GM12878 (cell line): ENCODE results near the gene RUVBL2. TPM values are rescaled to one million over a fixed set of nuclear protein-coding genes. Genes with fewer than 3 reads are reported as not detected.

Source experiments
- ATAC-seq: fragments of 200-7000 bp; cut with Tn5 transposase; 3 replicates; pipeline ENCODE4 v1.9.1; 2020; ENCODE audit warnings: mild to moderate bottlenecking, moderate library complexity
- BruUV-seq: library from RNA; stranded (reverse); fragments of 400-500 nt; replicated peaks from 2 replicates; lab custom pipeline; 2021; lab: Mats Ljungman, UMichigan
- CTCF ChIA-PET: fragments of 300-600 bp; sonication (Branson Sonifier 250); formaldehyde crosslinking; extraction: SDS; loops from one replicate; lab custom pipeline; 2021; ENCODE audit warnings: inconsistent platforms; lab: Yijun Ruan, JAX
- POLR2A ChIA-PET: fragments of 350-600 bp; formaldehyde crosslinking; extraction: SDS; loops from one replicate; lab custom pipeline; 2021; ENCODE audit warnings: inconsistent platforms; lab: Charles Lee
- RAD21 ChIA-PET: fragments of 300-600 bp; sonication (Branson Sonifier 250); formaldehyde crosslinking; loops from one replicate; lab custom pipeline; 2023; ENCODE audit warnings: antibody characterized with exemption; ENCODE audit not compliant: unreplicated experiment; lab: Charles Lee
- SMC1A ChIA-PET: fragments of 300-600 bp; sonication (Branson Sonifier 250); formaldehyde crosslinking; loops from one replicate; lab custom pipeline; 2023; ENCODE audit not compliant: unreplicated experiment, uncharacterized antibody; lab: Charles Lee
- DNase-seq: peaks from one replicate; pipeline ENCODE4 v3.0.0-alpha.2; 2011; ENCODE audit warnings: low read depth, low spot score
- FAIRE-seq: peaks from 3 replicates; lab custom pipeline; 2011; peaks lifted over from hg19 to GRCh38; lab: Jason Lieb, UNC
- H2AFZ ChIP-seq: 2 replicates; pipeline ENCODE4 v1.6.0; 2011; ENCODE audit warnings: low read depth, low read length, control low read depth; ENCODE audit not compliant: control insufficient read depth
- H3K27ac ChIP-seq: 2 replicates; pipeline ENCODE4 v1.5.1; 2011; ENCODE audit warnings: control low read depth; ENCODE audit not compliant: control insufficient read depth, insufficient read depth
- H3K27me3 ChIP-seq, 2 experiments: replicated peaks in 1 of 2; 2 replicates each; pipeline versions ENCODE4 v1.6.0 to v1.6.1; 2011; ENCODE audit warnings: low read length in 1 of 2; ENCODE audit not compliant: control insufficient read depth in 2 of 2, insufficient read depth in 2 of 2
- H3K36me3 ChIP-seq, 2 experiments: 2 replicates each; pipeline ENCODE4 v1.5.1; 2011; ENCODE audit warnings: low read length in 1 of 2; ENCODE audit not compliant: control insufficient read depth in 2 of 2, insufficient read depth in 2 of 2
- H3K4me1 ChIP-seq: 2 replicates; pipeline ENCODE4 v1.6.1; 2011; ENCODE audit warnings: mild to moderate bottlenecking, low read length, moderate library complexity, mixed read lengths; ENCODE audit not compliant: control insufficient read depth, insufficient read depth
- H3K4me2 ChIP-seq: 2 replicates; pipeline ENCODE4 v1.6.0; 2011; ENCODE audit warnings: control low read depth; ENCODE audit not compliant: control insufficient read depth, insufficient read depth
- H3K4me3 ChIP-seq: fragments of 200-600 bp; sonication (generic); 2 replicates; pipeline ENCODE4 v1.5.1; 2016
- H3K79me2 ChIP-seq: 2 replicates; pipeline ENCODE4 v1.6.0; 2011; ENCODE audit warnings: low read length; ENCODE audit not compliant: control insufficient read depth, insufficient read depth
- H3K9ac ChIP-seq: 2 replicates; pipeline ENCODE4 v1.8.0; 2011; ENCODE audit warnings: low read length, control low read depth, mixed read lengths; ENCODE audit not compliant: control insufficient read depth, insufficient read depth
- H3K9me3 ChIP-seq: replicated peaks from 3 replicates; pipeline ENCODE4 v1.5.1; 2011; ENCODE audit warnings: mild to moderate bottlenecking, low read length; ENCODE audit not compliant: control insufficient read depth, insufficient read depth
- H4K20me1 ChIP-seq: 2 replicates; pipeline ENCODE4 v1.6.0; 2011; ENCODE audit not compliant: control insufficient read depth, insufficient read depth
- BMI1 ChIP-seq: fragments of 450-650 bp; IDR thresholded peaks from 2 replicates; pipeline ENCODE4 v1.6.1; 2016; ENCODE audit warnings: mild to moderate bottlenecking, moderate library complexity, borderline replicate concordance
- CHD4 ChIP-seq: fragments of 200-600 bp; sonication (generic); IDR thresholded peaks from 2 replicates; pipeline ENCODE4 v1.6.1; 2016; ENCODE audit warnings: mild to moderate bottlenecking
- CREB1 ChIP-seq: IDR thresholded peaks from 2 replicates; pipeline ENCODE4 v1.6.1; 2012; ENCODE audit warnings: low read depth, mild to moderate bottlenecking, inconsistent platforms
- DPF2 ChIP-seq: fragments of 450-650 bp; IDR thresholded peaks from 2 replicates; pipeline ENCODE4 v1.6.1; 2017; ENCODE audit warnings: mild to moderate bottlenecking
- EZH2 ChIP-seq: IDR thresholded peaks from 2 replicates; pipeline ENCODE4 v1.6.1; 2012; ENCODE audit warnings: low read depth, mild to moderate bottlenecking, control low read depth, inconsistent platforms, low read length, borderline replicate concordance; ENCODE audit not compliant: control insufficient read depth
- FOXK2 ChIP-seq: fragments of 450-650 bp; IDR thresholded peaks from 2 replicates; pipeline ENCODE4 v1.6.1; 2017; ENCODE audit warnings: mild to moderate bottlenecking, moderate library complexity
- FOXM1 ChIP-seq: IDR thresholded peaks from 2 replicates; pipeline ENCODE4 v1.6.1; 2012; ENCODE audit warnings: low read depth, mild to moderate bottlenecking, inconsistent platforms, low read length, moderate library complexity
- LARP7 ChIP-seq: fragments of 450-650 bp; IDR thresholded peaks from 2 replicates; pipeline ENCODE4 v1.6.1; 2017; ENCODE audit warnings: mild to moderate bottlenecking
- MTA2 ChIP-seq: fragments of 450-650 bp; IDR thresholded peaks from 2 replicates; pipeline ENCODE4 v1.6.1; 2016; ENCODE audit warnings: low read depth, mild to moderate bottlenecking, moderate library complexity
- MTA3 ChIP-seq: IDR thresholded peaks from 2 replicates; pipeline ENCODE4 v1.6.1; 2012; ENCODE audit warnings: low read length, inconsistent platforms, borderline replicate concordance
- MYC ChIP-seq: IDR thresholded peaks from 2 replicates; pipeline ENCODE4 v1.6.1; 2011; ENCODE audit warnings: mild to moderate bottlenecking, low read length, moderate library complexity, inconsistent platforms; ENCODE audit not compliant: insufficient read depth, insufficient replicate concordance, insufficient read length, severe bottlenecking
- NBN ChIP-seq: fragments of 450-650 bp; IDR thresholded peaks from 2 replicates; pipeline ENCODE4 v1.6.1; 2016
- NKRF ChIP-seq: fragments of 450-650 bp; conservative IDR thresholded peaks from 2 replicates; pipeline ENCODE4 v1.6.1; 2017; ENCODE audit warnings: mild to moderate bottlenecking, moderate library complexity
- NR2C1 ChIP-seq: fragments of 450-650 bp; IDR thresholded peaks from 2 replicates; pipeline ENCODE4 v1.6.1; 2017; ENCODE audit warnings: antibody characterized with exemption, mild to moderate bottlenecking, moderate library complexity
- NR2F1 ChIP-seq: fragments of 450-650 bp; conservative IDR thresholded peaks from 2 replicates; pipeline ENCODE4 v1.6.1; 2017; ENCODE audit warnings: mild to moderate bottlenecking
- RB1 ChIP-seq: fragments of 450-650 bp; formaldehyde crosslinking; IDR thresholded peaks from 2 replicates; pipeline ENCODE4 v1.6.1; 2017; ENCODE audit warnings: mild to moderate bottlenecking, borderline replicate concordance
- RELA ChIP-seq: fragments of 450-650 bp; IDR thresholded peaks from 2 replicates; pipeline ENCODE4 v1.8.0; 2014; ENCODE audit warnings: borderline replicate concordance; ENCODE audit not compliant: partially characterized antibody
- ZNF217 ChIP-seq: fragments of 450-650 bp; IDR thresholded peaks from 2 replicates; pipeline ENCODE4 v1.6.1; 2017; ENCODE audit warnings: antibody characterized with exemption, mild to moderate bottlenecking
- ZNF592 ChIP-seq: fragments of 450-650 bp; IDR thresholded peaks from 2 replicates; pipeline ENCODE4 v1.6.1; 2017; ENCODE audit warnings: mild to moderate bottlenecking, moderate library complexity
- WGBS: methylation state at CpG from one replicate; pipeline ENCODE4 v1.1.6; 2016; ENCODE audit warnings: low lambda C conversion rate; ENCODE audit not compliant: insufficient replicate concordance, insufficient coverage; ENCODE audit errors: missing lambda C conversion rate; 5-methylcytosine and 5-hydroxymethylcytosine counted together
- in situ Hi-C: fragments of 300-500 bp; cut with MboI; formaldehyde crosslinking; loops from 9 replicates; pipeline ENCODE4 v1.14.3; 2018; ENCODE audit warnings: mixed read lengths
- intact Hi-C: fragments of 100-400 bp; cut with micrococcal nuclease; formaldehyde crosslinking; loops from one replicate; pipeline ENCODE4 v1.14.2; 2022; ENCODE audit not compliant: unreplicated experiment
- polyA plus RNA-seq, 11 experiments: library from polyadenylated mRNA; depleted of rRNA in 4 of 11; unstranded in 6 of 11; stranded (reverse) in 5 of 11; fragments of >200 nt; fragmentation: Nextera tagmentation in 4 of 11; fragmentation: Illumina TruSeq in 1 of 11; extraction: Ambion mirVana in 4 of 11; extraction: Trizol in 1 of 11; gene quantifications; 1 replicate in 1 of 11; 2 replicates in 10 of 11; pipeline versions ENCODE4 v1.2.1 to v1.2.3, GENCODE V29; 2011 to 2016; ENCODE audit warnings: inconsistent platforms in 2 of 11, missing spikeins in 2 of 11, low read depth in 1 of 11
- total RNA-seq, 4 experiments: library from RNA; depleted of rRNA in 3 of 4; stranded (reverse); fragments of >200 nt in 3 of 4; fragmentation: Illumina TruSeq in 1 of 4; extraction: Trizol in 1 of 4; gene quantifications; 2 replicates each; pipeline versions ENCODE4 v1.2.1 to v1.2.3, GENCODE V29; 2013 to 2021
- TF ChIP-seq, protein P1 (sequence below): IDR thresholded peaks from 2 replicates; pipeline ENCODE4 v1.6.1; 2011; ENCODE audit warnings: mild to moderate bottlenecking, low read depth, low read length, moderate library complexity; ENCODE audit not compliant: insufficient replicate concordance

The RUVBL2 gene
- total and polyA plus RNA-seq, 10 of the 15 experiments (the other 5 are each of a cell fraction or from before 2014, with no cell fraction given): 33.8 to 224 (median 125) TPM

- RAD21 ChIA-PET: no interaction called here
- ATAC-seq (no peak), FAIRE-seq (no peak), DNase-seq (no peak)
- Histone ChIP-seq H3K27me3 (no peaks in the 10 kb centered on the region), H3K9me3 (no peaks in the 10 kb centered on the region), H3K4me3 (no peak overlapping the region), H2AFZ (no peak overlapping the region), H3K9ac (no peak overlapping the region), H3K36me3 (peaks cover 4 to 23% of the 10 kb centered on the region in 2 experiments; a peak in 3 of 4 replicates), H4K20me1 (no peaks in the 10 kb centered on the region), H3K4me2 (no peak overlapping the region), H3K79me2 (peaks cover 28% of the 10 kb centered on the region), H3K4me1 (peaks cover 3% of the 10 kb centered on the region), H3K27ac (no peak overlapping the region)
- SMC1A ChIA-PET: no interaction called here
- TF ChIP-seq NR2C1: no peak
- no peak for TF ChIP-seq DPF2
- no peak for TF ChIP-seq LARP7
- TF ChIP-seq NBN: no peak
- TF ChIP-seq RELA: no peak
- TF ChIP-seq CHD4: no peak
- TF ChIP-seq RB1: no peak
- no peak for TF ChIP-seq FOXK2
- TF ChIP-seq NR2F1: no peak
- TF ChIP-seq MTA3: no peak
- TF ChIP-seq FOXM1: no peak
- no peak for TF ChIP-seq NKRF
- no peak for TF ChIP-seq MTA2
- TF ChIP-seq, protein P1, sequence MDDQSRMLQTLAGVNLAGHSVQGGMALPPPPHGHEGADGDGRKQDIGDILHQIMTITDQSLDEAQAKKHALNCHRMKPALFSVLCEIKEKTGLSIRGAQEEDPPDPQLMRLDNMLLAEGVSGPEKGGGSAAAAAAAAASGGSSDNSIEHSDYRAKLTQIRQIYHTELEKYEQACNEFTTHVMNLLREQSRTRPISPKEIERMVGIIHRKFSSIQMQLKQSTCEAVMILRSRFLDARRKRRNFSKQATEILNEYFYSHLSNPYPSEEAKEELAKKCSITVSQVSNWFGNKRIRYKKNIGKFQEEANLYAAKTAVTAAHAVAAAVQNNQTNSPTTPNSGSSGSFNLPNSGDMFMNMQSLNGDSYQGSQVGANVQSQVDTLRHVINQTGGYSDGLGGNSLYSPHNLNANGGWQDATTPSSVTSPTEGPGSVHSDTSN: no peak
- TF ChIP-seq MYC: no peak
- TF ChIP-seq ZNF592: no peak
- TF ChIP-seq EZH2: no peak
- TF ChIP-seq BMI1: no peak
- no peak for TF ChIP-seq CREB1
- no peak for TF ChIP-seq ZNF217
- intact Hi-C loops: no loop called here
- in situ Hi-C loops: no loop called here
- no TSS peak for BruUV-seq
- POLR2A ChIA-PET: no interaction called here
- 89% methylated on average over 7 of the region's 7 CpGs for WGBS
- CTCF ChIA-PET: interaction anchor here (2.5 kb wide), 1 partner anchor 8 kb away, joined by 7 read pairs; no protein-coding TSS in a partner anchor
Measured at GRCh38 chr19:48988286-48988685, 5.4 kb upstream of the RUVBL2 start.
